Astrocyte (in vitro differentiated cells and primary cell): Measurements from ENCODE around the gene A1BG. TPM values are rescaled to one million over a fixed set of nuclear protein-coding genes. Genes with fewer than 3 reads are reported as not detected.

Experiments
- DNase-seq: peaks from one replicate; pipeline ENCODE4 v3.0.0-alpha.2; 2010; ENCODE audit warnings: low read depth
- FAIRE-seq: peaks from 2 replicates; lab custom pipeline; 2011; peaks lifted over from hg19 to GRCh38; lab: Jason Lieb, UNC
- H2AFZ ChIP-seq: 2 replicates; pipeline ENCODE4 v1.6.0; 2012; ENCODE audit warnings: low read depth, low read length, inconsistent platforms
- H3K27ac ChIP-seq: 2 replicates; pipeline ENCODE4 v1.5.1; 2011; ENCODE audit warnings: low read depth, low read length, inconsistent platforms
- H3K27me3 ChIP-seq: 2 replicates; pipeline ENCODE4 v1.6.0; 2011; ENCODE audit warnings: low read length, inconsistent platforms; ENCODE audit not compliant: insufficient read depth
- H3K36me3 ChIP-seq: 2 replicates; pipeline ENCODE4 v1.5.1; 2011; ENCODE audit warnings: low read length, inconsistent platforms; ENCODE audit not compliant: insufficient read depth
- H3K4me1 ChIP-seq: 2 replicates; pipeline ENCODE4 v1.5.1; 2011; ENCODE audit warnings: low read length, inconsistent platforms; ENCODE audit not compliant: insufficient read depth
- H3K4me2 ChIP-seq: 2 replicates; pipeline ENCODE4 v1.6.0; 2012; ENCODE audit warnings: low read length, inconsistent platforms
- H3K4me3 ChIP-seq: 2 replicates; pipeline ENCODE4 v1.5.1; 2011; ENCODE audit warnings: low read depth, mild to moderate bottlenecking, low read length, inconsistent platforms; ENCODE audit not compliant: insufficient read depth
- H3K79me2 ChIP-seq: 2 replicates; pipeline ENCODE4 v1.6.0; 2012; ENCODE audit warnings: mild to moderate bottlenecking, low read length, inconsistent platforms; ENCODE audit not compliant: insufficient read depth
- H3K9ac ChIP-seq: 2 replicates; pipeline ENCODE4 v1.6.0; 2012; ENCODE audit warnings: mild to moderate bottlenecking, low read length, inconsistent platforms
- H3K9me3 ChIP-seq: 2 replicates; pipeline ENCODE4 v1.5.1; 2012; ENCODE audit warnings: low read depth, mild to moderate bottlenecking, low read length, inconsistent platforms; ENCODE audit not compliant: insufficient read depth
- H4K20me1 ChIP-seq: 2 replicates; pipeline ENCODE4 v1.6.0; 2012; ENCODE audit warnings: low read length, inconsistent platforms; ENCODE audit not compliant: insufficient read depth
- H3K27ac Mint-ChIP-seq: one replicate; pipeline ENCODE4 v1.8.0; 2021; ENCODE audit warnings: mild to moderate bottlenecking, mixed read lengths; ENCODE audit not compliant: unreplicated experiment
- H3K27me3 Mint-ChIP-seq: one replicate; pipeline ENCODE4 v1.8.0; 2021; ENCODE audit warnings: low read depth, mixed read lengths; ENCODE audit not compliant: unreplicated experiment
- H3K36me3 Mint-ChIP-seq: one replicate; pipeline ENCODE4 v1.8.0; 2021; ENCODE audit warnings: low read depth, mixed read lengths; ENCODE audit not compliant: unreplicated experiment
- H3K4me1 Mint-ChIP-seq: one replicate; pipeline ENCODE4 v1.8.0; 2021; ENCODE audit warnings: low read depth, mixed read lengths; ENCODE audit not compliant: unreplicated experiment
- H3K4me3 Mint-ChIP-seq: one replicate; pipeline ENCODE4 v1.8.0; 2021; ENCODE audit warnings: mild to moderate bottlenecking, moderate library complexity, mixed read lengths; ENCODE audit not compliant: unreplicated experiment
- H3K9me3 Mint-ChIP-seq: one replicate; pipeline ENCODE4 v1.8.0; 2021; ENCODE audit warnings: mild to moderate bottlenecking, mixed read lengths; ENCODE audit not compliant: unreplicated experiment
- EZH2 ChIP-seq: IDR thresholded peaks from 2 replicates; pipeline ENCODE4 v1.6.1; 2012; ENCODE audit warnings: mild to moderate bottlenecking, low read length, inconsistent platforms; ENCODE audit not compliant: insufficient read depth
- total RNA-seq: library from RNA; stranded (reverse); gene quantifications from 2 replicates; pipeline ENCODE4 v1.2.1, GENCODE V29; 2021
- TF ChIP-seq, protein P1 (sequence below): IDR thresholded peaks from 2 replicates; pipeline ENCODE4 v1.5.1; 2011; ENCODE audit warnings: low read depth, mild to moderate bottlenecking, inconsistent platforms, low read length, moderate library complexity; ENCODE audit not compliant: insufficient read depth

Gene A1BG
- total RNA-seq, 1 donor from 2014 or later: 32.3 TPM

DNA sequence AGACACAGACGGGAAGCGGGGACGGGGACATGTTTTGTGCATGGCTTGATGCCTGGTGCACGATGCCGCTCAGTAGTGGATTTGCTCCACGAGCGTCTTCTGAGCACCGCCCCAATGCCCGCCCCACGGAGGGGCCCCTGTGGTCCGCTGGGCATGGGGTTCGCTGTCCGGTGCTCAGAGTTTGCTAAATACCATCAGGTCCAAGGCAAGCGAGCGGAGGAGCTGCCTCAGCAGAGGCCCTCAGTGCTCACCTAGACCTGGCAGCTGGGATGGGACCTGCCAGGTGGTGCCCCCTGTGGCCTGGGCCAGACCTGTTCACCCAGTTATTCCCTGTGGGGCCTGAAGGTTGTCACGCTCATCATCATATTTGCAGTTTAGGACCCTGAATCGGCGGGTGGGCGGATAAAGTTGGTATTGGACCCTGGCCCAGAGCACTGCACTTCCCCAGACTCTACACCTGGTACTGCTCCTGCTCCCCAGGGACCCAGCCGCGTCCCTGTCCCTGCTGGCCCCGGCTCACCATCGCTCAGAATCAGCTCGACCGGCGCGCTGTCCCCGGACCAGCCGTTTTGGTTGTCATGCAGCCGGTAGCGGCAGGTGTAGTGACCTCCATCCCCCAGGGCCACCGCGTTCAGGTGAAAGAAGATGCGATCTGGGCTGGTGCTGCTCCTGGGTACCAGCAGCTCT is 2.3 kb downstream of the A1BG start:
- no peaks in the 10 kb centered on the region for H3K36me3 ChIP-seq
- Mint-ChIP-seq H3K36me3 (peaks cover 8% of the 10 kb centered on the region), H3K9me3 (no peaks in the 10 kb centered on the region), H3K27ac (no peak overlapping the region), H3K4me1 (peaks cover 3% of the 10 kb centered on the region), H3K4me3 (no peak overlapping the region), H3K27me3 (no peaks in the 10 kb centered on the region)
- no peak overlapping the region for H3K27ac ChIP-seq
- H3K4me1 ChIP-seq: peaks cover 7% of the 10 kb centered on the region
- FAIRE-seq: no peak
- no peak overlapping the region for H2AFZ ChIP-seq
- H3K79me2 ChIP-seq: no peaks in the 10 kb centered on the region
- H3K27me3 ChIP-seq: peaks cover 20% of the 10 kb centered on the region
- H4K20me1 ChIP-seq: peaks cover 8% of the 10 kb centered on the region
- TF ChIP-seq, protein P1, sequence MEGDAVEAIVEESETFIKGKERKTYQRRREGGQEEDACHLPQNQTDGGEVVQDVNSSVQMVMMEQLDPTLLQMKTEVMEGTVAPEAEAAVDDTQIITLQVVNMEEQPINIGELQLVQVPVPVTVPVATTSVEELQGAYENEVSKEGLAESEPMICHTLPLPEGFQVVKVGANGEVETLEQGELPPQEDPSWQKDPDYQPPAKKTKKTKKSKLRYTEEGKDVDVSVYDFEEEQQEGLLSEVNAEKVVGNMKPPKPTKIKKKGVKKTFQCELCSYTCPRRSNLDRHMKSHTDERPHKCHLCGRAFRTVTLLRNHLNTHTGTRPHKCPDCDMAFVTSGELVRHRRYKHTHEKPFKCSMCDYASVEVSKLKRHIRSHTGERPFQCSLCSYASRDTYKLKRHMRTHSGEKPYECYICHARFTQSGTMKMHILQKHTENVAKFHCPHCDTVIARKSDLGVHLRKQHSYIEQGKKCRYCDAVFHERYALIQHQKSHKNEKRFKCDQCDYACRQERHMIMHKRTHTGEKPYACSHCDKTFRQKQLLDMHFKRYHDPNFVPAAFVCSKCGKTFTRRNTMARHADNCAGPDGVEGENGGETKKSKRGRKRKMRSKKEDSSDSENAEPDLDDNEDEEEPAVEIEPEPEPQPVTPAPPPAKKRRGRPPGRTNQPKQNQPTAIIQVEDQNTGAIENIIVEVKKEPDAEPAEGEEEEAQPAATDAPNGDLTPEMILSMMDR: no peak
- DNase-seq: no peak
- H3K4me3 ChIP-seq: no peak overlapping the region
- no peak overlapping the region for H3K9ac ChIP-seq
- peak overlapping the region; percentile 30 for H3K4me2 ChIP-seq
- H3K9me3 ChIP-seq: peaks cover 6% of the 10 kb centered on the region

DNA sequence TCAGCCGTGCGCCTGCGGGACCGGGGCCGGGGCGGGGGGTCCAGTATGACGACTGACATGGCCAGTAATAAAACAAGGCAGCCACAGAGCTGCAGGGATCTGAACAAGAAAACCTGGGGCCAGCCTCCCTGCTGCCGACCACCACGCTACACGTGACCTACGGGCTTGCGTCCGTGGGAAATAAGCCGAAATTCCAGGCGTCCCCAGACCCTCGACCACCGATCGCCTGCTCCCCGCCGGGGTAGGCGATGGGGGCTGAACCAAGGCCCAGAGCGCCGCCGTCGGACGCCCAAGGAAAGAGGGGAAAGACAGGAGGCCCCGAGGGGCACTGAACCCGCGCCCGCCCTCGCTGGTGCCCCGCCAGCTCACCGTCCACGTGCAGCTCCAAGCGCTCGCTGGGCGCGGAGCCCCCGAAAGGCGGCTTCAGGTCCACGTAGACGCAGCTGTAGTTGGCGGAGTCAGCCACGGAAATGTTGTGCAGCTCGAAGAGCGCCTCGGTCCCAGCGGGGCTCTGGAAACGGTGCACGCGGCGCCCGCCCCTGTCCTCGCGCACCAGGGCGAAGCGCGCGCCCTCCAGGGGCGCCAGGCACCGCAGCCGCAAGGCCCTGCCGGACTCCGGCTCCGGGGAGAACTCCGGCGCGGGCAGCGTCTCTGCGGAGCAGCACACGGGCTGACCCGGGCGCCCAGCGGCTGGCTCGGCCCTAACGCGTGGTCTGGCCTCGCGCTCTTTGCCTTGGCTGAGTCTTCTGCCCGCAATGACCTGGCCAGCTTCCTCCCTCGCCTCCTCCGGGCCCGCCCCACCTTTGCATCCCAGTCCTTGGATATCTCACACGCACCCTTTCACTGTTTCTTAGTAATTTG is 3.1 kb downstream of the A1BG start:
- H2AFZ ChIP-seq: peak overlapping the region; percentile 26
- Mint-ChIP-seq H3K4me3 (no peak overlapping the region), H3K36me3 (peaks cover 11% of the 10 kb centered on the region), H3K4me1 (peaks cover 3% of the 10 kb centered on the region), H3K27me3 (no peaks in the 10 kb centered on the region), H3K9me3 (no peaks in the 10 kb centered on the region), H3K27ac (no peak overlapping the region)
- H3K4me3 ChIP-seq: no peak overlapping the region
- FAIRE-seq (no peak), DNase-seq (no peak)
- H3K4me2 ChIP-seq: peak overlapping the region; percentile 30
- peaks cover 20% of the 10 kb centered on the region for H3K27me3 ChIP-seq
- no peaks in the 10 kb centered on the region for H3K79me2 ChIP-seq
- H4K20me1 ChIP-seq: peaks cover 8% of the 10 kb centered on the region
- H3K4me1 ChIP-seq: peaks cover 7% of the 10 kb centered on the region
- no peaks in the 10 kb centered on the region for H3K36me3 ChIP-seq
- H3K9ac ChIP-seq: no peak overlapping the region
- peaks cover 3% of the 10 kb centered on the region for H3K9me3 ChIP-seq
- H3K27ac ChIP-seq: no peak overlapping the region
- TF ChIP-seq EZH2: peak; percentile 66
- TF ChIP-seq, protein P1: no peak
